IMR-90 (cell line): Measurements from ENCODE around the gene PODNL1.

Source experiments
- POLR2A ChIP-seq: IDR thresholded peaks from 2 replicates; pipeline ENCODE4 v1.6.1; 2012; ENCODE audit warnings: mild to moderate bottlenecking, low read depth, low read length
- TF ChIP-seq, protein P1 (sequence below): conservative IDR thresholded peaks from 2 replicates; pipeline ENCODE4 v1.5.1; 2012; ENCODE audit warnings: mild to moderate bottlenecking, low read depth, low read length, improper control_type of control experiment

DNA sequence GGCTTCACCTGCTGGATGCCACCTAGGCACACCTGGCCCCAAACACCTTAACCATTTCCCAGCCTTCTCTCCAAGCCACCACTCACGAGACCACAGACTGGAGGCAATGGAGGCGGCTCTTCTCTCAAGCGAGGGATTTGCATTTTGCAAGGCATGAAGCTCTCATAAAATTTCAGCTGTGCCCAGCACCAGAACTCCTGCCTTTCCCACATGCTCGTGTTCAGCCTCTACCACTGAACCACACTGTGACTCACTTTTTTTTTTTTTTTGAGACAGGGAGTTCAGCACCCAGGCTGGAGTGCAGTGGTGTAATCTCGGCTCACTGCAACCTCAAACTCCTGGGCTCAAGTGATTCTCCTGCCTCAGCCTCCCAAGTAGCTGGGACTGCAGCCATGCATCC, 50.7 kb downstream of the PODNL1 start:
- TF ChIP-seq, protein P1, sequence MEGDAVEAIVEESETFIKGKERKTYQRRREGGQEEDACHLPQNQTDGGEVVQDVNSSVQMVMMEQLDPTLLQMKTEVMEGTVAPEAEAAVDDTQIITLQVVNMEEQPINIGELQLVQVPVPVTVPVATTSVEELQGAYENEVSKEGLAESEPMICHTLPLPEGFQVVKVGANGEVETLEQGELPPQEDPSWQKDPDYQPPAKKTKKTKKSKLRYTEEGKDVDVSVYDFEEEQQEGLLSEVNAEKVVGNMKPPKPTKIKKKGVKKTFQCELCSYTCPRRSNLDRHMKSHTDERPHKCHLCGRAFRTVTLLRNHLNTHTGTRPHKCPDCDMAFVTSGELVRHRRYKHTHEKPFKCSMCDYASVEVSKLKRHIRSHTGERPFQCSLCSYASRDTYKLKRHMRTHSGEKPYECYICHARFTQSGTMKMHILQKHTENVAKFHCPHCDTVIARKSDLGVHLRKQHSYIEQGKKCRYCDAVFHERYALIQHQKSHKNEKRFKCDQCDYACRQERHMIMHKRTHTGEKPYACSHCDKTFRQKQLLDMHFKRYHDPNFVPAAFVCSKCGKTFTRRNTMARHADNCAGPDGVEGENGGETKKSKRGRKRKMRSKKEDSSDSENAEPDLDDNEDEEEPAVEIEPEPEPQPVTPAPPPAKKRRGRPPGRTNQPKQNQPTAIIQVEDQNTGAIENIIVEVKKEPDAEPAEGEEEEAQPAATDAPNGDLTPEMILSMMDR, result no peak
- no peak for TF ChIP-seq POLR2A
